ENCODE measurements around the gene PCDHA8.

Gene PCDHA8

GRCh38 chr5:140840978-140841962 lies at the start of gene PCDHA8:
Gene PCDHA8, plus strand, starts transcription at chr5:140841187. Its CDS starts 135 bp downstream, at chr5:140841322.
- peak; percentile 98 for ATAC-seq
- TF ChIP-seq CSDC2 (CRISPR knock-in tag; IDR thresholded peaks at IDR 0.05) = no peak
- TF ChIP-seq ZNF565 (CRISPR knock-in tag; conservative IDR thresholded peaks at IDR 0.05; ENCODE audit: low read depth) = no peak
- no peak for TF ChIP-seq ZNF70 (CRISPR knock-in tag; IDR thresholded peaks at IDR 0.05)
- no peak for TF ChIP-seq BACH2 (CRISPR knock-in tag; IDR thresholded peaks at IDR 0.05; ENCODE audit: borderline replicate concordance)
- TF ChIP-seq TOX (CRISPR knock-in tag; IDR thresholded peaks at IDR 0.05; ENCODE audit: borderline replicate concordance) = no peak
- no peak for TF ChIP-seq RARB (CRISPR knock-in tag; IDR thresholded peaks at IDR 0.05)
- TF ChIP-seq POU6F1 (CRISPR knock-in tag; IDR thresholded peaks at IDR 0.05; ENCODE audit: borderline replicate concordance, low read depth) = no peak
- no peak for TF ChIP-seq GLIS3 (CRISPR knock-in tag; IDR thresholded peaks at IDR 0.05)
- no peak for TF ChIP-seq ESRRG (CRISPR knock-in tag; IDR thresholded peaks at IDR 0.05)
- no peak for TF ChIP-seq OSR1 (CRISPR knock-in tag; IDR thresholded peaks at IDR 0.05)
- no peak for TF ChIP-seq ZFP3 (CRISPR knock-in tag; IDR thresholded peaks at IDR 0.05)
- TF ChIP-seq ZNF8 (CRISPR knock-in tag; IDR thresholded peaks at IDR 0.05) = no peak
- TF ChIP-seq PATZ1 (CRISPR knock-in tag; IDR thresholded peaks at IDR 0.05; ENCODE audit: borderline replicate concordance) = no peak
- TF ChIP-seq CREB5 (CRISPR knock-in tag; IDR thresholded peaks at IDR 0.05; ENCODE audit: low read depth) = no peak
- TF ChIP-seq CSRNP3 (CRISPR knock-in tag; IDR thresholded peaks at IDR 0.05) = no peak
- no peak for TF ChIP-seq ZC3H10 (CRISPR knock-in tag; IDR thresholded peaks at IDR 0.05)
- TF ChIP-seq PPARA (CRISPR knock-in tag; IDR thresholded peaks at IDR 0.05; ENCODE audit: borderline replicate concordance) = no peak

GRCh38 chr5:140794595-140795258 lies 46.3 kb upstream of the PCDHA8 start, which contains the start of gene PCDHA2:
Gene PCDHA2, plus strand, starts transcription at chr5:140794852.
- ATAC-seq = no peak
- TF ChIP-seq PATZ1 (CRISPR knock-in tag; IDR thresholded peaks at IDR 0.05; ENCODE audit: borderline replicate concordance) = no peak
- no peak for TF ChIP-seq CREB5 (CRISPR knock-in tag; IDR thresholded peaks at IDR 0.05; ENCODE audit: low read depth)
- TF ChIP-seq BACH2 (CRISPR knock-in tag; IDR thresholded peaks at IDR 0.05; ENCODE audit: borderline replicate concordance) = no peak
- TF ChIP-seq TSHZ2 (CRISPR knock-in tag; IDR thresholded peaks at IDR 0.05) = no peak
- no peak for TF ChIP-seq ZNF8 (CRISPR knock-in tag; IDR thresholded peaks at IDR 0.05)
- TF ChIP-seq ZNF70 (CRISPR knock-in tag; IDR thresholded peaks at IDR 0.05) = no peak
- TF ChIP-seq ZNF565 (CRISPR knock-in tag; conservative IDR thresholded peaks at IDR 0.05; ENCODE audit: low read depth) = no peak
- TF ChIP-seq ISL1 (CRISPR knock-in tag; IDR thresholded peaks at IDR 0.05) = no peak
- no peak for TF ChIP-seq SNAI2 (CRISPR knock-in tag; IDR thresholded peaks at IDR 0.05)
- no peak for TF ChIP-seq TCF4 (CRISPR knock-in tag; IDR thresholded peaks at IDR 0.05; ENCODE audit: borderline replicate concordance)
- no peak for TF ChIP-seq ESRRG (CRISPR knock-in tag; IDR thresholded peaks at IDR 0.05)

Measured in SK-N-SH treated with all-trans-retinoic acid at 6 μM for 48 hours (cell line).